OCI-LY1 (cell line): Measurements from ENCODE around the gene RARA.

ENCODE experiments used
- EZH2 ChIP-seq: fragments of 200-600 bp; sonication (generic), shearing (Covaris generic); IDR thresholded peaks from 2 replicates; pipeline ENCODE4 v1.8.0; 2017; ENCODE audit warnings: borderline replicate concordance, mixed run types, mild to moderate bottlenecking, antibody characterized with exemption, low read length, moderate library complexity, mixed read lengths
- TF ChIP-seq, protein P1 (sequence below): fragments of 200-600 bp; sonication (generic), shearing (Covaris generic); IDR thresholded peaks from 2 replicates; pipeline ENCODE4 v1.5.1; 2017; ENCODE audit warnings: mild to moderate bottlenecking, antibody characterized with exemption, low read length, moderate library complexity, mixed read lengths

DNA sequence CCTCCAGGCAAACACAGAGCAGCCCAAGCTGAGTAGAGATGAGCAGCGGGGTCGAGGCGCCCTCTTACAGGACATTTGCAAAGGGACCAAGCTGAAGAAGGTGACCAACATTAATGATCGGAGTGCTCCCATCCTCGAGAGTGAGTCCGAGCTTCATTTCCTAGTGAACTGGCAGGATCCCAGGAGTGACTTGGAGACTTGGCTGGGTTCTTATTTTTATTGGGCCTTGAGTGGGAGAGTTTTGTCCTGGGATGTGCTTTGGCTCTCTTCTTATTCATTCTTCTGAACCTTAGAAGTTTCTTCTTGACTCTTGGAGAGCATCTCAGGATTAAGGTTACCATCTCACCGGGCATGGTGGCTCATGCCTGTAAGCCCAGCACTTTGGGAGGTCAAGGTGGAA lies 48.5 kb upstream of the RARA start:
- TF ChIP-seq, protein P1, sequence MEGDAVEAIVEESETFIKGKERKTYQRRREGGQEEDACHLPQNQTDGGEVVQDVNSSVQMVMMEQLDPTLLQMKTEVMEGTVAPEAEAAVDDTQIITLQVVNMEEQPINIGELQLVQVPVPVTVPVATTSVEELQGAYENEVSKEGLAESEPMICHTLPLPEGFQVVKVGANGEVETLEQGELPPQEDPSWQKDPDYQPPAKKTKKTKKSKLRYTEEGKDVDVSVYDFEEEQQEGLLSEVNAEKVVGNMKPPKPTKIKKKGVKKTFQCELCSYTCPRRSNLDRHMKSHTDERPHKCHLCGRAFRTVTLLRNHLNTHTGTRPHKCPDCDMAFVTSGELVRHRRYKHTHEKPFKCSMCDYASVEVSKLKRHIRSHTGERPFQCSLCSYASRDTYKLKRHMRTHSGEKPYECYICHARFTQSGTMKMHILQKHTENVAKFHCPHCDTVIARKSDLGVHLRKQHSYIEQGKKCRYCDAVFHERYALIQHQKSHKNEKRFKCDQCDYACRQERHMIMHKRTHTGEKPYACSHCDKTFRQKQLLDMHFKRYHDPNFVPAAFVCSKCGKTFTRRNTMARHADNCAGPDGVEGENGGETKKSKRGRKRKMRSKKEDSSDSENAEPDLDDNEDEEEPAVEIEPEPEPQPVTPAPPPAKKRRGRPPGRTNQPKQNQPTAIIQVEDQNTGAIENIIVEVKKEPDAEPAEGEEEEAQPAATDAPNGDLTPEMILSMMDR = no peak
- TF ChIP-seq EZH2 = no peak
